ENCODE data around the gene ZSCAN16. TPM values are rescaled to one million over a fixed set of nuclear protein-coding genes. Genes with fewer than 3 reads are reported as not detected.

ZSCAN16 gene
- total and polyA plus RNA-seq, 9 of the 15 experiments (the other 6 are each of a cell fraction or from before 2014, with no cell fraction given) = 0.08 TPM; not detected in 8

GRCh38 chr6:28125401-28125800, 992 bp downstream of the ZSCAN16 start:
- no peak for TF ChIP-seq ZNF780A (CRISPR knock-in tag; IDR thresholded peaks at IDR 0.05)
- no peak for TF ChIP-seq ZFP1 (CRISPR knock-in tag; IDR thresholded peaks at IDR 0.05)
- no peak for TF ChIP-seq HDAC3 (IDR thresholded peaks at IDR 0.05; ENCODE audit: borderline replicate concordance, partially characterized antibody)
- no peak for TF ChIP-seq CREB1 (IDR thresholded peaks at IDR 0.05)
- no peak for TF ChIP-seq CREB1 (CRISPR knock-in tag; IDR thresholded peaks at IDR 0.05)
- no peak for TF ChIP-seq ARHGAP35 (IDR thresholded peaks at IDR 0.05; ENCODE audit: partially characterized antibody)
- no peak for TF ChIP-seq PTRF (tag; IDR thresholded peaks at IDR 0.05)
- no peak for TF ChIP-seq ID3 (CRISPR knock-in tag; IDR thresholded peaks at IDR 0.05)
- TF ChIP-seq ID3 (tag; IDR thresholded peaks at IDR 0.05) = no peak
- no peak for TF ChIP-seq EGR1 (conservative IDR thresholded peaks at IDR 0.05)
- no peak for TF ChIP-seq ETS1 (conservative IDR thresholded peaks at IDR 0.05; ENCODE audit: control insufficient read depth, low read depth, low read length)
- TF ChIP-seq PBX2 (CRISPR knock-in tag; IDR thresholded peaks at IDR 0.05; ENCODE audit: low read depth) = no peak
- TF ChIP-seq PBX2 (tag; conservative IDR thresholded peaks at IDR 0.05; ENCODE audit: low read depth) = no peak
- TF ChIP-seq TCF7L2 (IDR thresholded peaks at IDR 0.05; ENCODE audit: low read depth, low read length) = no peak
- ATAC-seq (no peak; the same call in 2 of the 3 replicates), DNase-seq (ENCODE audit: extremely low read depth in 1 of 4, low spot score in 3 of 4) (no peak), FAIRE-seq (no peak)
- peaks cover 95% of the 10 kb centered on the region for H3K36me3 ChIP-seq (ENCODE audit: control insufficient read depth, insufficient read depth, low read length)
- H3K9me3 ChIP-seq (replicated peaks; ENCODE audit: control insufficient read depth, insufficient read depth, low read depth, low read length) = no peaks in the 10 kb centered on the region
- H3K4me2 ChIP-seq (ENCODE audit: insufficient read depth, low read length) = no peak overlapping the region
- peaks cover 0 to 4% of the 10 kb centered on the region in 2 experiments; a peak in 3 of 5 replicates for H3K4me1 ChIP-seq (replicated peaks in 1 of 2; ENCODE audit: control insufficient read depth in 2 of 2, insufficient read depth in 2 of 2, low read length in 2 of 2)
- WGBS (ENCODE audit: insufficient coverage, low coverage, missing lambda C conversion rate) = 85% methylated on average over 4 of the region's 4 CpGs
- H3K9ac ChIP-seq (ENCODE audit: insufficient read depth in 1 of 2, low read depth in 2 of 2, low read length in 2 of 2) = peak overlapping the region in 1 of 2 experiments; percentile 12; a peak in 1 of 4 replicates
- ChIA-PET POLR2A (interaction anchor here (0.6 to 1.5 kb wide), 4 partner anchors 8 to 56 kb away, joined by 3 to 7 read pairs (median 4); no protein-coding TSS in a partner anchor), CTCF (ENCODE audit: low intra/inter-chr PET ratio) (no interaction called here)
- in situ Hi-C loops (cut with MboI) = no loop called here
- H3K79me2 ChIP-seq (ENCODE audit: control insufficient read depth, insufficient read depth, low read length) = peaks cover 58% of the 10 kb centered on the region
- no peaks in the 10 kb centered on the region for H4K20me1 ChIP-seq (replicated peaks; ENCODE audit: control insufficient read depth, insufficient read depth, low read length)
- H3K27ac ChIP-seq (ENCODE audit: extremely low read depth, low read depth, low read length) = no peak overlapping the region
- no peak overlapping the region for H3K4me3 ChIP-seq
- intact Hi-C loops (cut with micrococcal nuclease) = no loop called here
- no peak overlapping the region for H2AFZ ChIP-seq (ENCODE audit: low read depth, low read length)
- BruUV-seq (replicated peaks) = no TSS peak
- no peaks in the 10 kb centered on the region for H3K27me3 ChIP-seq (ENCODE audit: control insufficient read depth in 2 of 2, insufficient read depth in 2 of 2, low read length in 2 of 2)
- no peaks in the 10 kb centered on the region for H3K9me1 ChIP-seq (ENCODE audit: control insufficient read depth, insufficient read depth, low read length)
